Measurements from ENCODE around the gene EIF4A2.
"Not testable (repeated sequence)": the region's sequence is repeated elsewhere in the genome, so short reads cannot be mapped to it uniquely, and the experiment has no call there.

The EIF4A2 gene

GRCh38 chr3:186818956-186819355 is 35.6 kb downstream of the EIF4A2 start:
- DNase-seq: no peak

- no peak for DNase-seq
These were observed 38.3 kb downstream of the EIF4A2 start for GRCh38 chr3:186821429-186822387.

- DNase-seq: not testable (repeated sequence)
These were observed 39.0 kb downstream of the EIF4A2 start for GRCh38 chr3:186822388-186822759.

GRCh38 chr3:186823386-186823785 is 40.0 kb downstream of the EIF4A2 start:
- no peak for DNase-seq

- DNase-seq: peak in 3 of 56 donors; percentile 0 to 20 (median 9)
These were observed 41.2 kb downstream of the EIF4A2 start for GRCh38 chr3:186824430-186825139.

GRCh38 chr3:186825294-186825821 is 42.0 kb downstream of the EIF4A2 start:
- DNase-seq: peak in 25 of 56 donors; percentile 5 to 43 (median 18)

- peak in 1 of 56 donors; percentile 35 for DNase-seq
These were observed 42.6 kb downstream of the EIF4A2 start for GRCh38 chr3:186825872-186826409.

GRCh38 chr3:186826410-186826975 is 43.1 kb downstream of the EIF4A2 start:
- DNase-seq: peak in 4 of 56 donors; percentile 3 to 40 (median 20)

- DNase-seq: peak in 50 of 56 donors; percentile 9 to 83 (median 58)
These were observed 43.8 kb downstream of the EIF4A2 start for GRCh38 chr3:186826976-186827857.

GRCh38 chr3:186828340-186828739 is 45.0 kb downstream of the EIF4A2 start:
- DNase-seq: no peak

GRCh38 chr3:186831798-186832197 is 48.4 kb downstream of the EIF4A2 start:
- no peak for DNase-seq

- no peak for DNase-seq
These were observed 48.9 kb downstream of the EIF4A2 start for GRCh38 chr3:186832276-186832675.

All from amygdala (tissue), 56 donors.